Activated naive CD4-positive, alpha-beta T cell treated with anti-CD3 and anti-CD28 coated beads for 36 hours (primary cell): Measurements from ENCODE around the gene VSTM2L. TPM values are rescaled to one million over a fixed set of nuclear protein-coding genes. Genes with fewer than 3 reads are reported as not detected.

Source experiments
- CTCF ChIA-PET: fragments of 350-600 bp; sonication (Branson Sonifier 250); formaldehyde crosslinking; loops from one replicate; lab custom pipeline; 2021; ENCODE audit warnings: antibody characterized with exemption; lab: Charles Lee
- DNase-seq: peaks from one replicate; pipeline ENCODE4 v3.0.0-alpha.2; 2020
- H3K27ac Mint-ChIP-seq: one replicate; pipeline ENCODE4 v1.8.0; 2021; ENCODE audit warnings: mild to moderate bottlenecking, mixed read lengths
- H3K27me3 Mint-ChIP-seq: one replicate; pipeline ENCODE4 v1.8.0; 2021; ENCODE audit warnings: low read depth, mixed read lengths
- H3K36me3 Mint-ChIP-seq: one replicate; pipeline ENCODE4 v1.8.0; 2021; ENCODE audit warnings: low read depth, mixed read lengths
- H3K4me1 Mint-ChIP-seq: one replicate; pipeline ENCODE4 v1.8.0; 2021; ENCODE audit warnings: low read depth, mixed read lengths
- H3K4me3 Mint-ChIP-seq: one replicate; pipeline ENCODE4 v1.8.0; 2021; ENCODE audit warnings: mild to moderate bottlenecking, moderate library complexity, mixed read lengths
- H3K9me3 Mint-ChIP-seq: one replicate; pipeline ENCODE4 v1.8.0; 2021; ENCODE audit warnings: mixed read lengths
- intact Hi-C: fragments of 100-400 bp; cut with micrococcal nuclease; formaldehyde crosslinking; loops from one replicate; pipeline ENCODE4 v1.15.1; 2023
- total RNA-seq, 2 experiments: library from RNA; stranded (reverse); gene quantifications; one replicate each; pipeline ENCODE4 v1.2.3, GENCODE V29; 2021

The VSTM2L gene
- total RNA-seq, 2 experiments from 2014 or later = not detected

DNA sequence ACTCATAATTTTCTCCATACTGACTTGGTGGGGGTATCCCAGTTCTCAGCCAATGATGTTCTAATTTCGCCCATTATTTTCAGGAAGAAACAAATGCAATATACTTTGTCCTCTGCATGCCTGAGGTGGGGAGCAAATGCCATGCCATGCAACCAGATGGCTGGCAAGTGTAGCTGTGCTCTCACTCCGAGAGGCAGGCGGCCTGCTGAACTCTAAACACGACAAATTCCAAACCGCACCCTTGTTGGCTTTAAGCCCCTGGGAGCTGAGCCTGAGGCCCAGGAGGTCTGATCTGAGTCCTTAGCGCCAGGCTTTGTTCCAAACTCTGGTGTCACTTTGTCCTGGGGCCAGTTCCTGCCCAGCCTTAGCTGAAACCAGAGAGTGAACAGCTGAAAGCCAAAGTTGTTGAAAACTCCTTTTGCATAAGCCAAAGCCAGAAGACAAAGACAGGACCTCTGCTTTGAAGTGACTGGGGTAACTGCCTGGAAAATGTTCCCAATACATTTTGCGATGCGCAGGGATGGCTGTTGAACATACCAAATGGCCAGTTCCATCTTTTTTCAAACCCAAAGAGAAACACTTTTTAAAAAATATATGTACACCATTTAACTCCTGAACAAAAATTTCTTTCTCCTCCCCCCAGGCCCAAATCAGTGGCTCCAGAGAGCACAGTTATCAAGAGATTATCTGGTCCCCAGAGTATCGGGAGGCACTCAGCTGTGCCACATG is 84.1 kb downstream of the VSTM2L start:
- no peak overlapping the region for H3K4me3 Mint-ChIP-seq
- H3K9me3 Mint-ChIP-seq = no peaks in the 10 kb centered on the region
- H3K4me1 Mint-ChIP-seq = peaks cover 13% of the 10 kb centered on the region
- no peaks in the 10 kb centered on the region for H3K27me3 Mint-ChIP-seq
- intact Hi-C loops = no loop called here
- H3K36me3 Mint-ChIP-seq = peaks cover 52% of the 10 kb centered on the region
- no peak overlapping the region for H3K27ac Mint-ChIP-seq
- CTCF ChIA-PET = no interaction called here
- DNase-seq = no peak

DNA sequence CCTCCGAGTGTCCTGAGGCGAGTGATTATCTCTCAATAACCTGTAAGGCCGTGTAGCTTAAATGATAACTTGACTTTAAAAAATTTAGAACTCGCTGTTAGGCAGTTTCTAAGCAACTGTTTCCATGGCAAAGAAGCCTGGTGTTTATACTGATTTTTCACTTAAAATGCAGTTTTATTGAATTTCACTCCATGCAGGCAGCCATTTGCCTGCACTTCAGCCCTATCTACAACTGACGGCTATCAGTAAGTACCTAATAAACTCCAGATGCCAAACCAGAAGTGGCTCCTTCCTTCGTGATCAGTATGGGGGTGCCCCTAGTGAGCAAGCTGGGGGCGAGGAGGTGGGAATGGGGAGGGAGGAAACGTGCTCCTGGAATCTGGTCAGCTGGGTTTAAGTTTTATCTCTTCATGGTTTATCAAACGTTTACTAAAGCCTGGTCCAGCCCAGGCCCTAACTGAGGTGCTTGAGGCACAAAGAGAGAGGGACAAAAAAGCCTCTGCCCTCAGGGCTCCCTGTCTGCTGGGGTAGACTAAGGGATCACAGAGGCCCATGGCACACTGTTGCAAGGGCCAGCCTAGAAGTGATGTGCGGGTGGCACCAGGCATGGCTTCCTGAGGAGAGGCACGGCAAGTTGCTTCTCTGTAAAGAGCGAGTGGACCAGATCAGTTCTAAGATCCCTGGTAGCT is 84.8 kb downstream of the VSTM2L start:
- intact Hi-C loops = no loop called here
- Mint-ChIP-seq H3K36me3 (peaks cover 46% of the 10 kb centered on the region), H3K27ac (no peak overlapping the region), H3K4me3 (no peak overlapping the region), H3K4me1 (peaks cover 13% of the 10 kb centered on the region), H3K9me3 (no peaks in the 10 kb centered on the region), H3K27me3 (no peaks in the 10 kb centered on the region)
- CTCF ChIA-PET = no interaction called here
- DNase-seq = no peak

DNA sequence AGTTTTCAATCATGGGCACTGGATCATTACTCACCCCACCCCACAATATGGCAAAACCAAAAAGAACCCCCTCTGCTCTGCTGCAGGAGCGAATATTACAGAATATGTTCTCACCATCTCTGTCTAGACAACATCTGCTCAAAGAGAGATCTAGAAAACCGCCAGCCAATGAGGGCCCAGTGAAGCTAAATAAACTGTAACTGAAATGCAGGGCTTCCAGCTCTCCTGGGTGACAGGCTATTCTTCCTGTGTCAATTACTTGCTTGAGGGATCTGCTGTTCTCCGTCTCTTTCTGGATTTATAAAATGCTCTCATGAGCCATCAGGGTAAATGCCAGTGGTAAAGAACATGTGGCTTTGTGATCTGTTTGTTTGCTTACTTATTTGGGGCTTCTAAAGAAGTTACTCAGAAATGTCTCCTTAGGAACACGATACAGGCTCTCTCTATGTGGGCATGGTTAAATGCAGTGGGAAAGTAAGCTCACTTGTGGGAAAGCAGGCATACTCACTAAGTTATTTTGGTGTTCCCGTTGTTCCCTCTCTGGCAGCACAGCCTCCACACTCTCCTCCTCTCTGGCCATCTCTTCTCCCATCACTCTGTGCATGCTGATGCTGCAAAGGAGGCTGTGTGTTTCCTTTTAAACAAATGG is 85.5 kb downstream of the VSTM2L start:
- Mint-ChIP-seq H3K27me3 (no peaks in the 10 kb centered on the region), H3K4me3 (no peak overlapping the region), H3K9me3 (no peaks in the 10 kb centered on the region), H3K27ac (no peak overlapping the region), H3K4me1 (peaks cover 13% of the 10 kb centered on the region), H3K36me3 (peaks cover 44% of the 10 kb centered on the region)
- CTCF ChIA-PET = no interaction called here
- no peak for DNase-seq
- intact Hi-C loops = no loop called here

DNA sequence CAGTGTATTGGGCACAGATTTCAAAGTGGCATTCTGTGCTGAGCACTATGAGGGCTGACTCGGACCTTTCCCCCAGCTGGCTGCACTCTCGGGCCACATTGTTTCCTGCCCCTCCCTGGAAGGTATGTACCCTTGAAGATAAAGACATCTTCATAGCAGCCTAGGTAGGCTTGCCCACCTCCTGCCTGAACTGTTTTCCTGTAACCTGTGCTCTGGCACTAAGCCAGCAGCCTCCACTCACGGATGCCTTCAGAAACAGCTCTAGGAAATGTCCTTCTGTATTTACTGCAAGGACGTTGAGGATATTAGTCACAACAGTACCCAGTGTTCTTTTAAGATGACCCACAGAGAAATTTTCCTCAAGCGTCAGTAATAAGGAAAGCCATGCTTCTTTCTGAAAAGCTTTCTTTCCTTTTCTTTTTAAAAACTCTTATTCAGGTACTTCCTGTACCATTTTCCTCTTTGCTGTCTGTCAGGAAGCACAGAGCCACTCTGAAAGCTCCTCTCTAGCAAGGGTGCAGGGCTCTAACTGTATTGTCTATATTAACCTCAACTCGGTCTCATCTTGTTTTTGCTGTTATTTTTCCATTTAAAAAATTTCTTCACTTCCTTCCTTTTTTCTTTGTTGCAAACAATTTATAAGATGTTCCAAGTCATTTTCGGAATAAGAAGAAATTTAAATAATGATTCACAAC is 86.8 kb downstream of the VSTM2L start:
- intact Hi-C loops = loop anchor here (5.0 kb wide), 1 partner anchor 87 kb away; the partner anchor contains the start of gene VSTM2L
- Mint-ChIP-seq H3K4me1 (peaks cover 13% of the 10 kb centered on the region), H3K27ac (no peak overlapping the region), H3K27me3 (no peaks in the 10 kb centered on the region), H3K9me3 (no peaks in the 10 kb centered on the region), H3K36me3 (peaks cover 45% of the 10 kb centered on the region), H3K4me3 (no peak overlapping the region)
- no peak for DNase-seq
- CTCF ChIA-PET = no interaction called here

DNA sequence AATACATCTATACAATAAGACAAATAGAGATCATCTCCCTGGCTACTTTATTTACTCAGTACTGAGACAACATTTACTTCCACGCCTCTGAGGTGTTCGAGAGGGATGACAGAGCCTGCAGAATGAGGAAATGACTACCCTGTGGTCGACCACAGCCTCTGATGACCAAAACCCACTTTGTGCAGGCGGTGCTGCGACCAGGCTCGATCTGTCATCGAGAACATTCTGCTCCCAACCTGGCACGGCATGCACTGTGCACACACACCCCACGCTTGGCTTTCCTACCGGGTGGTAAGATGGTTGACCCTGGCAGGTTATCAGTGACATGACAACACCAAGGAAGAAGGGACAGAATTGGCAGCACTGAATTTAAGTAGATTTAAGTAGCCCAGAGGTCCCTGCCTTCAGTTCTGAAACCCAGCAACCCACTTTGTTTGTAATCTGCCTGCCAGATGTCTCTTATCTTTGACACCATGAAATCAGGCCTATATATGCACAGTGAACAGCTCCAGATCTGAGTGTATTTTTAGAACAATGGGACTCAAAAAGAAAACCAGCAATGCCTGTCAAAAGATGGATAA is 87.7 kb downstream of the VSTM2L start:
- Mint-ChIP-seq H3K36me3 (peaks cover 50% of the 10 kb centered on the region), H3K4me3 (no peak overlapping the region), H3K27ac (no peak overlapping the region), H3K9me3 (no peaks in the 10 kb centered on the region), H3K4me1 (peaks cover 13% of the 10 kb centered on the region), H3K27me3 (no peaks in the 10 kb centered on the region)
- DNase-seq = peak; percentile 54
- intact Hi-C loops = loop anchor here (5.0 kb wide), 1 partner anchor 88 kb away; the partner anchor contains the start of gene VSTM2L
- CTCF ChIA-PET = no interaction called here

DNA sequence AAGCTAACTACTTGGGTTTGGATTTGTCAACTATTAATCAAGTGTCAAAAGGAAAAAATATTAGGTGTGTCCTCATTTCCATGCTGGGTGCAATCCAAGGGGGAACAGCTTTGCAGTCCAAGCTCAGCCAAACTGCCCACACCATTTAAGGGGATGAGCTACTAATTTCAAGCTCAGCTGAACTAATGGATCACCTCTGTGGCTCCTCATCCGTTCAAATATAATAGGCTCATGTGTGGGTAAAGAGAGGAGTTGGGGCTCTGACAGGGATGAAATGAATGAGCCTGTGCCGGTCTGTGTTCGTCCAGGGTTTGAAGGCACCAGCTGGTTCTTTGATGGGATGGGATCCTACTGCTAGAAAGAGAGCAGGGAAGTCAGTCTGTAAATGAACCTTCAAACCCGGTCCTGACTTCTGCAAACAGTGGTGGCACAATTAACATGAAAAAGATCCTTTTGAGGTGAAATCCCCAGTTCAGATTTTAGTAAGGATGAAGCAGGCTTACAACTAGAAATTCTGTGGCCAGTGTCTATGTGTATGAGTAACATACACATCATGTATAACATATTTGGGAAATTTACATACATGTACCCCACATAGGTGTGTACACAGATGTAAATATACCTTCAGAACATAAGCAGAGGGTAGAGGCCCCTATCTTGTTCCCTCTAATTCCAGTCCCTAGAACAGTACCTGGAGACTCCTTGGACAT is 88.4 kb downstream of the VSTM2L start:
- intact Hi-C loops = loop anchor here (5.0 kb wide), 1 partner anchor 89 kb away; the partner anchor contains the start of gene VSTM2L
- peaks cover 50% of the 10 kb centered on the region for H3K36me3 Mint-ChIP-seq
- DNase-seq = no peak
- no peaks in the 10 kb centered on the region for H3K9me3 Mint-ChIP-seq
- H3K27me3 Mint-ChIP-seq = no peaks in the 10 kb centered on the region
- H3K4me3 Mint-ChIP-seq = no peak overlapping the region
- CTCF ChIA-PET = no interaction called here
- no peak overlapping the region for H3K27ac Mint-ChIP-seq
- peaks cover 13% of the 10 kb centered on the region for H3K4me1 Mint-ChIP-seq

DNA sequence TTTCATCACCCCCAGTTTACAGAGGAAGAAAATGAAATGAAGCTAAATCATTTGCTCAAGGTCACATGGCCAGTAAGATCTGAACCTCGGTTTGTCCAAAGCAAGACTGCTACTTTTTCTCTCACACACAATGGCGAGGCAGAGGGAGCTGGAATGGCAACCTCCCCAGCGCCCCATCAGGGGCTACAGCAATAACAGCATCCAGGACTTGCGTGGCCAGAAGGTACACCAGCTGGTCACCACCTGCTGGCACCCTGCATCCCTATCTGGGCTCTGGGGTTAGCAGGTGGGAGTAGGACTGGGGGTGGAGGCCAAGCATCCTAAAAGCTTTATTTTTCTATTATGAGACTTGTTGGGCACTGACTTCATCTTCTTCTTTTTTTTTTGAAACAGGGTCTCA is 89.0 kb downstream of the VSTM2L start:
- Mint-ChIP-seq H3K4me1 (peaks cover 13% of the 10 kb centered on the region), H3K27ac (no peak overlapping the region), H3K9me3 (no peaks in the 10 kb centered on the region), H3K36me3 (peaks cover 54% of the 10 kb centered on the region), H3K27me3 (no peaks in the 10 kb centered on the region), H3K4me3 (no peak overlapping the region)
- intact Hi-C loops = loop anchor here (5.0 kb wide), 1 partner anchor 90 kb away; the partner anchor contains the start of gene VSTM2L
- DNase-seq = no peak
- CTCF ChIA-PET = interaction anchor here (0.7 kb wide), 1 partner anchor 121 kb away, joined by 3 read pairs; no protein-coding TSS in a partner anchor

DNA sequence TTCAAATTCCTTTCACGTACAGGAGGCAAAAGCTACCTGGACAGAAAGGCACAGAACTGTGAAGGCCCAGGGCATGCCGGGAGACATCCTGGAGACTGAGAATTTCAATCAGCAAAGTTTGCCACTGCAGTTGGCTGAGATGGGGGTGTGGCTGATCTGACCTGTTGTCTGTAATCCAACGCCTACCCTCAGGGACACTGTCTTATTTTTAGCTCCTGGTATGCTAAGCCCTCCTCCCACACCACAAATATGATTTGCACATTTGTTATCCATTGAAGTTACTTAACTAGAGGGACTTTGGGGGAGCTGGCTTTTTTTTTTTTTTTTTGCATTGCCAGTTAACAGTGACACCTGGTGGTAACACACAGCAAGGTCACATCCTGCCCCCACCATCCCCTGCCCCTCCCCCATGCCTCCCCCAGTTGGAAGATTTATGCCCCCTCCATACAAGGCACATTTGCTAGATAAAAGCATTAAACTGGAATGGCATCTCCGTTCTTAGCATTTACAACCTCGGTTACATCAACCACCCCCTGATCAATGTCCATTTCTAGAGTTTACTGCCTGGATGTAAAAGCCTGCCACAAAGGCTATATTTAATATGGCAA is 90.0 kb downstream of the VSTM2L start:
- Mint-ChIP-seq H3K27me3 (no peaks in the 10 kb centered on the region), H3K4me3 (no peak overlapping the region), H3K9me3 (no peaks in the 10 kb centered on the region), H3K36me3 (peaks cover 56% of the 10 kb centered on the region), H3K4me1 (peaks cover 13% of the 10 kb centered on the region), H3K27ac (no peak overlapping the region)
- CTCF ChIA-PET = interaction anchor here (0.5 to 1.7 kb wide), 3 partner anchors 9 to 233 kb away, joined by 3 to 4 read pairs (median 3); no protein-coding TSS in a partner anchor
- peak; percentile 20 for DNase-seq
- intact Hi-C loops = loop anchor here (1.0 to 5.0 kb wide), 3 partner anchors 91 to 429 kb away; partner anchors contain the start of gene VSTM2L

DNA sequence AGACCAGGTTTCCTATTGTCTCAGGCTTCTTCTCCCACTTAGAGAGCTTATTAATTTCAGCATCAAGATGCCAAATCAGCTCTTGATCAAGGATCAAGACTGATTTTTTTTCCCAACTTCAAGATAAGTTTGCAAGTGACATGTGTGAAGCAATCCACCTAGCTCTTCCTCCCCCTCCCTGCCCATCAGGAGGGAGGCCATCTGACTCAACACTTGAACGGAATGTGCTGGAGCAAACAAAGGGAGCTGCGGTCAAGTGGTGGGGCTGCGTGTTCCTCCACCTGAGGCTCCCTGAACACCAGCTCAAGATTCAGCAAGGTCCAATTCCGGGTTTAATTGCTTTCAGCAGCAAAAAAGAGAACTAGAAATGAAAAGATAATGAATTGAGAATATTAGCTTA is 91.6 kb downstream of the VSTM2L start:
- H3K36me3 Mint-ChIP-seq = peaks cover 57% of the 10 kb centered on the region
- H3K27ac Mint-ChIP-seq = no peak overlapping the region
- no peaks in the 10 kb centered on the region for H3K9me3 Mint-ChIP-seq
- no peak for DNase-seq
- CTCF ChIA-PET = interaction anchor here (1.3 to 1.5 kb wide), 2 partner anchors 11 to 309 kb away, joined by 3 to 4 read pairs; partner anchors contain the start of gene BPI
- H3K4me1 Mint-ChIP-seq = peaks cover 13% of the 10 kb centered on the region
- intact Hi-C loops = loop anchor here (5.0 kb wide), 1 partner anchor 92 kb away; the partner anchor contains the start of gene VSTM2L
- H3K27me3 Mint-ChIP-seq = no peaks in the 10 kb centered on the region
- H3K4me3 Mint-ChIP-seq = no peak overlapping the region
